ENCODE measurements around the gene GLIS1.
A peak's percentile ranks its signal among the peaks of the same experiment; 100 is the strongest.

The GLIS1 gene

DNA sequence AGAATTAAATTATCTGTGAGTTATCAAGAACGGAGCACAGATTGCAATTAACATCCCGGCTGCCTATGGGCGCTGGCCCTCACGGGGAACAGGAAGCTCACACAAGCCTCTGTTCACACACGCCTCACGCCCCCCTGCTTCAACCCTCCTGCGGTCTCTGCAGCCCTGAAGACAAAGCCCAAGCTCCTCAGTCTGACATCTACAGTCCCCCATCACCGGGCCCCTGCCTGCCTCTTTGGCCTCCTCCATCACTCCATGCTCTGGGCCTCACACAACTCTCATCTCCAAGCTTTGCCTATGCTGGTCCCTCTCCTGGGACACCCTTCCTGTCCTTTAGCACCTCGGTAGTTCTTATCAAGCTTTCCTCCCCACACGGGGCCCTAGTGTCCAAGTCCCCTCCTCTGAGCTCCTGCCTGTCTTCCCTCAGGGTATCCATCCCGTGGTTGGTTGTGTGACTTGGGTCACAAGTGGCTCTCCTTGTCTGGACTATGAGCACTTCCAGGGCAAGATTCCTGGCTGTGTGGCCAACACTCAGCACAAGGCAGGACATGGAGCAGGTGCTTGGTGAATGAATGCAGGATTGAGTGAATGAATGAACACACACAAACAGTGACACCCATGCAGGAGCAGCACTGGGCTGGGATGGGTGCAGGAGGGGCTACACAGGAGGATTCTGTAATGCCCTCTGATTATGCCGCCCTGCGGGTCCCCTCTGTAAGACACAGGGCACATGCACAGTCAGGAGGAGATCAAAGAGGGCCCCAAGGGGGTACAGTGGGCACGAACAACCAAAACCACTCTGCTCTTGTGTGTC lies 163.6 kb downstream of the GLIS1 start:
- no peak for DNase-seq

DNA sequence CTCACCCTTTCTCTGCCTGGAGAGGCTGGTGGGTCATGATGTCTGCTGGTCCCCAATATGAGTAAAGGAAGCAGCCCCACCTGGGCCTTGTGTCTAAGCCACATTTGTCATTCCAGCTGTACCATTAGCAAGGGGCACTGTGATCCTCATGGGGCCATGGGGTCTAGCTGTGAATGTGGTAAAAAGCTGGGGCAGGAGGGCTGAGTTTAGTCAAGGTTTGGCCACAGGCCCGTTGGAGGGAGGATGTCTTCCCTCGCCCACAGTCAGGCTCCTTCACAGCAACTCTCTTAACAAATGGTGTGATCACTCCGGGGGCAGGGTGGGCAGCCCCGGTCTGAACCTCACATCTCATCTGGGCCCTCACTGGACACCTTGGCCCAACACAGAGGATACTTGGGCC lies 164.3 kb downstream of the GLIS1 start:
- no peak for DNase-seq

DNA sequence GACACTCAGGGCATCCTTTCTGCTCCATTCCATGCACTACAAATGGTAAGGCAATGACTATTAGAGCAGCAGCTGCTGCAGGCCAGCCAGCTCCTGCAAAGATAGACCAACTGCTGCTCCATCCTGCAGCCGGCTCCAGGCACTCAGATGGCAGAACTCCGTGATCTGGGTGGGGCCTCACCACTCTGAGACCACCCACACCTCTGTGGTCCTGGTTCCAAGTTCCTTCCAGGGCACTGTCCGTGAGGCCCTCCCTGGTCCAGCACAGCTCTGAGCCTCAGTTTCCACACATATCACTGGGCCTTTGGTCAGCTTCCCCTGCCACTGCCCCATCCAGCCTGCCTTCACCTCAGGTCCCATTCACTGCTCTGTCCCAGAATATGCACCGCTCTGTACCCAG lies 165.0 kb downstream of the GLIS1 start:
- DNase-seq, result no peak

DNA sequence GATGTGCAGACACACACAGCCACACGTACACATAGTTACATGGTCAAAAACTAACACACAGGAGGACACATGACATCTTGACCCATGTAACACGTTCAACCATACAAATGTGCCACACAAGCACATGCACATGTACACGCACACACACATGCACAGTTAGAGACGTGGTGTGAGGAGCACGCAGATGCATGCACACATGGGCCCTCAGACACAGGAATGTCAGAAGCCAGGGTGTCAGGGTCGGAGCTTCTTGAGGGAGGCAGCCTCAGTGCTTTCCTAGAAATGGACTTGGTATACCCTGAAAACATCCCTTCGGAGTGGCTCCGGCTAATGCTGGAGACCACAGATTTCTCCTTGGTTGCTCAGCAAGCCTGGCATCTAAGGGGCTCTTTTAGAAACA lies 165.4 kb downstream of the GLIS1 start:
- DNase-seq, result no peak

- no peak for DNase-seq
Observed at GRCh38 chr1:53572815-53573173, 166.2 kb downstream of the GLIS1 start.

DNA sequence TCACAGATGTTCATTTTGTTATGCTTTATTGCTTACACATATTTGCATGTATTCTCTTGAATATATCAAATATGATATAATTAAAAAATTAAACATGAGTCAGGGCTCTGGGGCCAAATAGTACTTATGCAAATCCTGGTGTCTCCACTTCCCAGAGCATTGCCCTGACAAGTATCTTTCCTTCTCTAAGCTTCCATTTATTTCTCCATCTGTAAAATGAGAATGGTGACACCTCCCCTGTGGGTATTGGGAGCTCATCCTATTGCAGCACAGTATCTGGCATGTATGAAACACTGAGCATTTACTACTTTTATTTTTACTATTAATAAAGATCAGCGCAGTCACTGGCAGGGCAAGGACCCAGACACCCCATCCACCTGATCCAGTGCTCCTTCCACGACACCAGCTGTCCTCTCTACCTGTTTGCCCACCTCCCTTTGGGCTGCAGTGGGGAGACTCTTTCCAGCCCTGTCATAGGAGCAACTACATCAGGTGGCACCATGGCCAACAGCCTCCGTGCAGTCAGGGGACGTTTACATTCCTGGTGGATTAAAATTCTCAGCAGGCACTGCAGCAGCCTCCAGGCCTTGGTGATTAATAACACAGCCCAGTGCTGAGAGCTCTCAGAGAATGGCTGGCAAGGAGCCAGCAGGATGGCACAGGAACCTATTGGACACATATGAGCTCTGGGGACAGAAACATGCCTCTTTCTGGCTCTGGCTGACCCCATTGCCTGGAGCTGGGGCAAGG lies 166.7 kb downstream of the GLIS1 start:
- DNase-seq, result peak; percentile 69

DNA sequence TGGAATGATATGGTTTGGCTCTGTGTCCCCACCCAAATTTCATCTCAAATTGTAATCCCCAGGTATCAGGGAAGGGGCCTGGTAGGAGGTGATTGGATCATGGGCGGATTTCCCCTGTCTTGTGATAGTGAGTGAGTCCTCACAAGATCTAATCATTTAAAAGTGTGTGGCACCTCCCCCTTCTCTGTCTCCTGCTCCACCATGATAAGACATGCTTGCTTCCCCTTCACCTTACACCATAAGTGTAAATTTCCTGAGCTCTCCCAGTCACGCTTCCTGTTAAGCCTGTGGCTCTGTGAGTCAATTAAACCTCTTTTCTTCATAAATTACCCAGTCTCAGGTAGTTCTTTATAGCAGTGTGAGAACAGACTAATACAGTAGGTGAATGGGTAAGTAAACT lies 170.4 kb downstream of the GLIS1 start:
- no peak for DNase-seq

DNA sequence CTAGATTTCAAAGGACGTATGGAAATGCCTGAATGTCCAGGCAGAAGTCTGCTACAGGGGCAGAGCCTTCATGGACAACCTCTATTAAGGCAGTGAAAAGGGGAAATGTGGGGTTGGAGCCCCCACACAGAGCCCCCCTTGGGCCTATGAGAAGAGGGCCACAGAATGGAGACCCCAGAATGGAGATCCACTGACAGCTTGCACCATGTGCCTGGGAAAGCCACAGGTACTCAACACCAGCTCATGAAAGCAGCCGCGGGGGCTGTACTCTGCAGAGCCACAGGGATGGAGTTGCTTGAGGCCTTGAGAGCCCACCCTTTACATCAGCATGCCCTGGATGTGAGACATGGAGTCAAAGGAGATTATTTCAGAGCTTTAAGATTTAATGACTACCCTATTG lies 171.1 kb downstream of the GLIS1 start:
- DNase-seq, result no peak

GRCh38 chr1:53567450-53567849 lies 171.5 kb downstream of the GLIS1 start:
- no peak for DNase-seq

DNA sequence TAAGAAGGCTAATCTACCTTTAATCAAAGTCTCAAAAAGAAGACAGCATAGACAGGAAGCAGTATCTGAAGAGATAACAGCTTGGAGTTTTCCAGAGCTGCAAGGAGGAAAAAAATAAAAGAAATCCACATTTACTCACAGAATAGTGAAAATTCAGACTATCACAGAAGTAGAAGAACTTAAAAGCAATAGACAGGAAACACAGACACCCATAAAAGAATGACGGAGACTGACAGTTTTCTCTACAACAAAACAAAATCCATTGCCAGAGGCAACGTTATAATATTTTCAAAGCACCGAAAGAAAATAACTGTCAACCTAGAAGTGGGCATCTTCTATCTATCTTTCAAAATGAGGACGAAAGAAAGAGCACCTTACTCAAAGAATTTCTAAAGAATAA lies 175.4 kb downstream of the GLIS1 start:
- no peak for DNase-seq

DNA sequence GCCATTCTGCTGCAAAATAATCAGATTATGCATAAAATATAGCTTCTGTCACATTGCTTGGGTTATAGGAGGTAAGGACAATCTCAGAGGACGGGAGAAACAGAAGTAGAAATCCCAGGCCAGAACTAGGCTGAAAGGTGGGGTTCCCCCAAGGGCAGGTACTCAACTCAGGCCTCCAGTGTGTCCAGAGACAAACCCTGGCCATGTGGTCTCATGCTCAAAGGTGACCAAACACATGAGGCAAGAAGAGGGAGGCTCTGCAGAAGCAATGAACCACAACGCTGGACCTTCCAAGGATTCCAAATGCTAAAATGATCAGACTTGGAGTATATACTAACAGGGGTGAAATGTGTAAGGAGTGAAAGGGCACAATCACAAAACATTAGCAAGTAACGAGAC lies 176.0 kb downstream of the GLIS1 start:
- DNase-seq, result no peak

DNA sequence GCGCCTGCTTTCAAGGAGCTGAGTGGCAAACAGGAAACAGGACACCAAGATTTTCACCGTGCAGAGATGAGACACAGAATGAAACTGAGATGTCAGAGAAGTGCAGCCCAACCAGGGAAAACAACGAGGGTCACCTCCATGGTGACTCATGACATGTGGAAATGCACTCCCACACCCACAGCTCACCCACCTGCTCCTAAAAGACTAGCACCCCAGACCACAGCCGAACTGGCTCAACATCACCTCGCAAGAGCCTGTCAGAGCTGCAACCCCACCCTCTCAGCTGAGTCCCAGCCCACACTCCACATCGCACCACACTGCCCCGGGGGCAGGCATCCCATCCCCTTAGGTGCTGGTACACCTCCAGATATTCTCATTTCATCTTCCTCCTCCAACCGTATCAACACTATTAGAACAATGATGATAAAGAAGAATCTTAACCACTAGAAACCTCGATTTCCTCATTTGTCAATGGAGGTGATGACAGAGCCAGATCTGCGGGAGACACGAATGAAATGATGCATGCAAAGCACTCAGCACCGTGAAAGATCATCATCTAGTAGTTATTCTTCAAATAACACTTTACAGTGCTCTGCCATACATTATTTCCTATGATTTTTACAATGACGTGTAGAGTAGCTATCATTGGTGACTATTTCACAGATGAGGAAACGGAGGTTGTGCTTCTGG lies 176.5 kb downstream of the GLIS1 start:
- no peak for DNase-seq

GRCh38 chr1:53561503-53562105 lies 177.4 kb downstream of the GLIS1 start:
- no peak for DNase-seq

DNA sequence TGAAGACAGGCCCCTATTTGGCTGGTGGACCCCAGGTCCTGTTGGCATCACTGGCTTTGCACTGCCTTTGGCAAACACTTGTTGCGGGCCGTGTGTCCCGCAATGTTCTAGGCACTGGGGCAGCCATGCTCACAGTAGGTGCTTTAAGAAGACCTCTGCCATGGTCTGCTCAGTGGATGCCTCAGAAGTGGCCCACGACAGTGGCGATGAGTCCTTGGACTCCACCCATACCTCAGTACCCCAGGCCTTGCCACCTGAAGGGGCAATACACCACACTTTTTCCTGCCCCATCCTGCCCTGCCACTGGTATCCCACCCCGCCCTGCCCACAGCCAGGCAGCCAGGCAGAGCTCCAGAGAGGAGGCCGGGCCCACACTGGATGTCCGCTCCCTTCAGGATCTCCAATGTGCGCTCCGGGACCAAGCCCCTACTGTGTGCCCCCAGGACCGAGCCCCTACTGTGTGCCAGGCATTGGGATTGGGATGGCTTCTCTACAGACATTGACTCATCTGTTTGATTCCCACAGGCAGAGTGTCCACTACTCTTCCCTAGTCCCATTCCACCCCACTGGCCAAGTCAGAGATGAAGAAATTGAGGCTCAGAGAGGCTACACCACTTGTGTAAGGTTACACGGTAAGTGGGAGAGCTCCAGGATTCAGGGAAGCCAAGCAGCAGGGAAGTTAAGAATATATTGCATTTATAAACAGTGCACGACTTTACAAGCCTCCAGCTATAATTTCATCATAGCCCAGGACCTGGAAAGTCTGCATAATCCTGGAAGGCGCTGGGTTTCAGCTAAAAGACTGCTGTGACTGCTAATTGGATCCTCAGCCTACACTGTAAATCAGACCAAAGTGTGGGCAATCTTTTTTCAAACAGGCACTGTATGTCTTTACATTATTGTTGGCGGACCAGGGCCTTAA lies 178.1 kb downstream of the GLIS1 start:
- DNase-seq, result no peak

- no peak for DNase-seq
Observed at GRCh38 chr1:53559854-53560580, 178.9 kb downstream of the GLIS1 start.

GRCh38 chr1:53559391-53559815 lies 179.6 kb downstream of the GLIS1 start:
- no peak for DNase-seq

GRCh38 chr1:53558739-53559315 lies 180.1 kb downstream of the GLIS1 start:
- DNase-seq, result no peak

- DNase-seq, result no peak
Observed at GRCh38 chr1:53557830-53558738, 180.9 kb downstream of the GLIS1 start.

DNA sequence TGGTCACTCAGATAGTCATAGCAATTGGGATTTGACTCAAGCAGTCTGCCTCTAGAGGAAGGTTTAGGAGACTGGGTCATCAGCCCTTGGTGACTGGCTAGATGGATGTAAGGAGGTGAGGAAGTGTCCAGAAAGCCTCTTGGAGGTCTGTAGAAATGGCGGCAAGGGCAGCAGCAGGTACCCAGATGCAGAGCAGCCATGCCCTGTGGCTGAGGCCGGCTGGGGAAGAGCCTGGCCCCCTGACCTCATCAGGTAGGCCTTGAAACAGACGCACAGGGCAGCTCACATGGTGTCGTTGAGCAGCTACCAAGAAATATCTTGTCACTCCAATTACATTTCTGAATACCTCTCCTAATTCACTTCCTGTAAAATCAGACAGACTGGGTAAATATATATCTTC lies 181.6 kb downstream of the GLIS1 start:
- no peak for DNase-seq

GRCh38 chr1:53556657-53557227 lies 182.2 kb downstream of the GLIS1 start:
- no peak for DNase-seq
